ENCODE measurements around the gene ECE1. TPM values are rescaled to one million over a fixed set of nuclear protein-coding genes. Genes with fewer than 3 reads are reported as not detected.

ECE1 gene
- total and polyA plus RNA-seq, 3 donors from 2014 or later, result 66.1 to 101 (median 96.4) TPM

GRCh38 chr1:21313886-21314721 lies 23.8 kb upstream of the ECE1 start:
- H3K27ac ChIP-seq, result peak overlapping the region in 1 of 2 donors; percentile 93
- H3K27me3 ChIP-seq, result no peaks in the 10 kb centered on the region
- no peaks in the 10 kb centered on the region for H3K36me3 ChIP-seq (ENCODE audit: low read depth, missing control alignments)
- DNase-seq, result no peak
- intact Hi-C loops (cut with DNase I; ENCODE audit: low total_unique reads), result no loop called here
- no peaks in the 10 kb centered on the region for H3K9me3 ChIP-seq
- no peak overlapping the region for H3K4me3 ChIP-seq
- TF ChIP-seq POLR2A (IDR thresholded peaks at IDR 0.05) (no peak), CTCF (IDR thresholded peaks at IDR 0.05) (no peak)
- 52 to 64% methylated on average over 19 of the region's 19 CpGs for WGBS, 2 donors
- peaks cover 49% of the 10 kb centered on the region for H3K4me1 ChIP-seq

DNA sequence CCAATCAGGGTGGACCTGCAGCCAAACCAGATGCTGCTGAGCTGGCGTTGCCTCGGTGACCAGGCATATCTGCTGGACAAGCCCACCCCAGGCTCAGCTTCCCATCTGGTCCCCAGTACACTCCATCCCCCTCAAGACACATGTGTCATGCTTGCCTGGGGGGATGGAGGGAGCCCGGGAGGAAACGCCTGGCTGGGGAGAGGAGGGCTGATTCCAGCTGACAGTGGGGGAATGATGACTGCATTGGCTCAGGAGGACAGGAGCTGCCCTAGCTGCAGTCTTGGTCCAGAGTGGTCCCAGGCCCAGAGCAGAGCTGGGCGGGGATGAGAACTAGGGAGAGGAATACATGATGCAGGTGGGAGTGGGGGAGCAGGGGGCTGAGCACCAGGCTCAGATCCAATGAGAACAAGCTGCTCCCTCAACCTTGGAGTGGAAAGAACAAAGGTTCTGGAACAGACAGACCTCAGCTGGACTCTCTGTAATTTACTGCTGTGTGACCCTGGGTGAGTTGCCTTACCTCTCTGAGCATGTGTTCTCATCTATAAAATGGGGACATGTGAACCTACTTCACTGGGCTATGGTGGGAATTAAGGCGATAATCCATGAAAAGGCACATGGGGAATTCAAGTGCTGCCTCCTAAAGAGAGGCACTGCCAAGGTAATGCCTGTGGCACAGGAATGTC lies 23.1 kb upstream of the ECE1 start:
- DNase-seq, result no peak
- Histone ChIP-seq H3K4me3 (no peak overlapping the region), H3K27ac (peak overlapping the region in 1 of 2 donors; percentile 93), H3K36me3 (ENCODE audit: low read depth, missing control alignments) (no peaks in the 10 kb centered on the region), H3K4me1 (peaks cover 49% of the 10 kb centered on the region), H3K9me3 (no peaks in the 10 kb centered on the region), H3K27me3 (no peaks in the 10 kb centered on the region)
- 57 to 59% methylated on average over 4 to 6 of the region's 6 CpGs for WGBS, 2 donors
- intact Hi-C loops (cut with DNase I; ENCODE audit: low total_unique reads), result no loop called here
- no peak for TF ChIP-seq POLR2A (IDR thresholded peaks at IDR 0.05)
- no peak for TF ChIP-seq CTCF (IDR thresholded peaks at IDR 0.05)

- H3K27me3 ChIP-seq, result no peaks in the 10 kb centered on the region
- intact Hi-C loops (cut with DNase I; ENCODE audit: low total_unique reads), result no loop called here
- DNase-seq, result no peak
- peaks cover 49% of the 10 kb centered on the region for H3K4me1 ChIP-seq
- 53 to 77% methylated on average over 4 of the region's 4 CpGs for WGBS, 2 donors
- no peak for TF ChIP-seq CTCF (IDR thresholded peaks at IDR 0.05)
- TF ChIP-seq POLR2A (IDR thresholded peaks at IDR 0.05), result no peak
- no peak overlapping the region for H3K27ac ChIP-seq
- H3K4me3 ChIP-seq, result no peak overlapping the region
- H3K9me3 ChIP-seq, result no peaks in the 10 kb centered on the region
- H3K36me3 ChIP-seq (ENCODE audit: low read depth, missing control alignments), result no peaks in the 10 kb centered on the region
Measured at GRCh38 chr1:21312407-21312992, 22.2 kb upstream of the ECE1 start.

DNA sequence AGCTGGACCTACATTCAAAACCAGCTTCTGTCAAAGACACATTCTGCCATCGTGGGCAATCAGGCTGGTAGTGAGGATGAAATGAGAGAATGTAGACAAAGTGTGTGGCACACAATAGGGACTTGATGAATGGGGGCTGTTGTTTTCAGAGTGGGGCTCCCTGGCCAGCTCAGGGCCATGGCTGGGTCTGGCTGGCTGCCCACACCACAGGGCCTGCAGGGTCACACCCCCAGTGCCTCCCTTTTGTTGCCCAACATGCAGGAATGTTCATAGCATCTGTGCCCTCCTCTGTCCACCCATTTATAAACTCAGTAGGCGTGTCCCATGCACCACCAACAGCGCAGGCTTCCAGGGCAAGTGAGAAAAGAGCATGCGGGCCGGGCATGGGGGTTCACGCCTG lies 20.8 kb upstream of the ECE1 start:
- DNase-seq, result peak; percentile 67
- Histone ChIP-seq H3K36me3 (ENCODE audit: low read depth, missing control alignments) (no peaks in the 10 kb centered on the region), H3K9me3 (no peaks in the 10 kb centered on the region), H3K4me1 (peaks cover 57% of the 10 kb centered on the region), H3K27ac (peak overlapping the region in 1 of 2 donors; percentile 83), H3K27me3 (no peaks in the 10 kb centered on the region), H3K4me3 (no peak overlapping the region)
- 73 to 80% methylated on average over 6 of the region's 6 CpGs for WGBS, 2 donors
- TF ChIP-seq POLR2A (IDR thresholded peaks at IDR 0.05), result no peak
- no peak for TF ChIP-seq CTCF (IDR thresholded peaks at IDR 0.05)
- intact Hi-C loops (cut with DNase I; ENCODE audit: low total_unique reads), result no loop called here
